ENCODE data around the gene C1QTNF9B. TPM values are rescaled to one million over a fixed set of nuclear protein-coding genes. Genes with fewer than 3 reads are reported as not detected.

The C1QTNF9B gene
- total and polyA plus RNA-seq, 11 donors = 0.37 to 3.1 (median 1.1) TPM; not detected in 3

DNA sequence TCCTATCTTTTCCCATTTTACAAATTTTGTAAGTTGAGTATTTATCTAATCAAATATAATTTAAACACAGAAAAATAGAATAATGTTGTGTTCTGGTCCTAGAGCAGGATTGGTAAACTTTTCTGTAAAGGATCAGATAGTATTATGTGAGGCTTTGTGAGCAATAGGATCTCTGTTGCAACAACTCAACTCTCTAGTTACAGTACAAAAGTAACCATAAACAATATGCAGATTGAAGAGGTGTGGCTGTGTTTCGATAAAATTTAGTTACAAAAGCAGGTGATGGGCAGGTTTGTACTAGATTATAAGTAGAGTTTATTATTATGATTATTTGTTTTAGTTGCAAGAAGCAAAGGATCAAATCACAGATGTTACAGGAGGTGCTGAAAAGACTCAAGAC, 15.2 kb upstream of the C1QTNF9B start:
- intact Hi-C loops (cut with DNase I) = no loop called here
- TF ChIP-seq POLR2A (IDR thresholded peaks at IDR 0.05) (no peak), CTCF (IDR thresholded peaks at IDR 0.05) (no peak)

DNA sequence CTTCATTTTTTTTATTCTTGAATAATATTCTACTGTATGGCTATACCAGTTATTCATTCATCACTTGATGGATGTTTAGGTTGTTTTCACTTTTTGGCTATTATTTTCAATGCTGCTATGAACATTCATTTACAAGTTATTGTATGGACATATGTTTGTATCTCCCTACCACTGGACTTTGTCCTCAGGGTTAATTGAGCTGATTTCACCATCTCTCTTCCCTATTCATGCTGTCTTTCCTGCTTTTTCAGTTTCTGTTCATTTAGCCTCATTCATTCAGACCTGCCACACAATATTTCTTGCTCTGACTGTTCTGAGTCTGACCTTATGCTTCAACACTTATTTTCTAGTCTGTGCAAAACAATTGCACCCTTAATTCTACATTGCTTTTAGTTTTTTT, 12.3 kb upstream of the C1QTNF9B start:
- H3K4me1 ChIP-seq = peaks cover 0 to 4% (median 0%) of the 10 kb centered on the region in 12 donors
- no peak for DNase-seq
- H3K36me3 ChIP-seq = no peaks in the 10 kb centered on the region
- no peak overlapping the region for H3K4me3 ChIP-seq
- H3K27me3 ChIP-seq = peaks cover 0 to 3% (median 0%) of the 10 kb centered on the region in 9 donors
- no peaks in the 10 kb centered on the region for H3K9me3 ChIP-seq
- H3K27ac ChIP-seq = no peak overlapping the region
- intact Hi-C loops (cut with DNase I) = no loop called here
- ATAC-seq = no peak
- TF ChIP-seq CTCF (IDR thresholded peaks at IDR 0.05) (no peak), POLR2A (IDR thresholded peaks at IDR 0.05) (no peak)

More for the DNA sequence above, 15.2 kb upstream of the C1QTNF9B start:
- Histone ChIP-seq H3K36me3 (no peaks in the 10 kb centered on the region), H3K9me3 (peaks cover 0 to 5% (median 0%) of the 10 kb centered on the region in 12 donors), H3K4me3 (no peak overlapping the region), H3K27ac (no peak overlapping the region), H3K27me3 (peaks cover 0 to 20% (median 0%) of the 10 kb centered on the region in 9 donors), H3K4me1 (peaks cover 0 to 4% (median 0%) of the 10 kb centered on the region in 12 donors)
- WGBS, 4 donors = 76 to 95% (median 90%) methylated on average over 1 of the region's 1 CpG
- no peak for DNase-seq
- no peak for ATAC-seq

DNA sequence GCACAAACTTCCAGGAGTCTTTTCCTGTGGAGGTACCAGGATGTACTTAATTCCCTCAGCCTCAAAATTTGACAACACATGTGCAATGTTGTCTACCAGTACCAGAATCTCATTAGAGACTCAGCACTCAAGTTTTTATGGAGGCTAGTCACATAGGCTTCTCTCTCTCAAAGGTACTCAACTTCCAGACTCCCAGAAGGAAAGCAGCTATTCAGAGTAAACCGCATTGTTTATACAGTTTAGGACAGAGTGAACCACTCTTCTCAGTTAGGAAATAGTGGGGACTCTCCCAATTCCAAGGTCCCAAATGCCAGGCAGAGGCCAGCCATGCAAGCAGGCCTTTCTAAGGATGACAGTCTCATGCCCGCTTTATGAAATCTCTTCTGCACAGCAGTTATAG, 8.5 kb upstream of the C1QTNF9B start:
- ATAC-seq (no peak), DNase-seq (no peak)
- no peaks in the 10 kb centered on the region for H3K36me3 ChIP-seq
- 91 to 95% (median 94%) methylated on average over 2 of the region's 2 CpGs for WGBS, 4 donors
- no peaks in the 10 kb centered on the region for H3K9me3 ChIP-seq
- H3K27ac ChIP-seq = no peak overlapping the region
- H3K4me3 ChIP-seq = no peak overlapping the region
- TF ChIP-seq POLR2A (IDR thresholded peaks at IDR 0.05) (no peak), CTCF (IDR thresholded peaks at IDR 0.05) (no peak)
- intact Hi-C loops (cut with DNase I) = no loop called here
- peaks cover 3 to 35% (median 20%) of the 10 kb centered on the region in 9 donors for H3K27me3 ChIP-seq
- H3K4me1 ChIP-seq = peaks cover 0 to 14% (median 9%) of the 10 kb centered on the region in 12 donors

DNA sequence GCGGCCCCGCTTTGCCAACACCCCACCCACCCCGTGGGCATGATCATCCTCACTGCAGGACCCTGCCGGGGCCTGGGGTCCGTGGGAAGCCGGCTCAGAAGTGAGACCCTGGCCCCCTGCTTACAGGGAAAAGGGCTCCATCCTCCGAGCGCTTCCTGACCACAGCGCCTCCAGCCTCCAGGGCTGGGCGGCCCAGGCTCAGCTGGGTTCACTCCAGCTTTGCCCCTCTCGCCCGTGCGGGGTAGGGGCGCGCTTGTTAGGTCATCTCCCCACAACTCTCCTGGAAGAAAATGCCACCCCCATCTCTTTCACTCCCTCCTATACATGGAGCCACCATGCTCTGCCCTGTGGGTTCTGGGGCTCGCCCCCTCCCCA, 6.6 kb upstream of the C1QTNF9B start:
- Histone ChIP-seq H3K4me1 (peaks cover 0 to 16% (median 9%) of the 10 kb centered on the region in 12 donors), H3K9me3 (no peaks in the 10 kb centered on the region), H3K4me3 (peak overlapping the region in 5 of 12 donors; percentile 32 to 47 (median 35)), H3K27ac (no peak overlapping the region), H3K27me3 (peaks cover 3 to 35% (median 20%) of the 10 kb centered on the region in 9 donors), H3K36me3 (no peaks in the 10 kb centered on the region)
- DNase-seq (no peak), ATAC-seq (peak in 2 of 4 donors; percentile 24 to 42)
- TF ChIP-seq POLR2A (IDR thresholded peaks at IDR 0.05) = no peak
- TF ChIP-seq CTCF (IDR thresholded peaks at IDR 0.05) = no peak
- intact Hi-C loops (cut with DNase I) = no loop called here
- 48 to 69% (median 56%) methylated on average over 15 to 16 of the region's 16 CpGs for WGBS, 4 donors
